Ascending aorta (tissue), 2 donors: Measurements from ENCODE around the gene DUOX1. TPM values are rescaled to one million over a fixed set of nuclear protein-coding genes. Genes with fewer than 3 reads are reported as not detected.

Experiments
- DNase-seq, 2 donors: peaks; one replicate each; pipeline ENCODE4 v3.0.0-alpha.2; 2019; ENCODE audit warnings: low spot score in 2 of 2
- H3K27ac ChIP-seq, 2 donors: fragments of 200-600 bp; sonication (generic); one replicate each; pipeline ENCODE4 v1.5.1; 2016 to 2017; ENCODE audit warnings: mild to moderate bottlenecking in 1 of 2
- H3K27me3 ChIP-seq: fragments of 200-600 bp; sonication (generic); one replicate; pipeline ENCODE4 v1.5.1; 2017
- H3K36me3 ChIP-seq, 2 donors: fragments of 200-600 bp; sonication (generic); one replicate each; pipeline ENCODE4 v1.5.1; 2016
- H3K4me1 ChIP-seq, 2 donors: fragments of 200-600 bp; sonication (generic); one replicate each; pipeline ENCODE4 v1.5.1; 2016 to 2017; ENCODE audit warnings: mild to moderate bottlenecking in 1 of 2
- H3K4me3 ChIP-seq, 2 donors: fragments of 200-600 bp; sonication (generic); one replicate each; pipeline ENCODE4 v1.5.1; 2016 to 2017; ENCODE audit warnings: mild to moderate bottlenecking in 1 of 2
- H3K9me3 ChIP-seq, 2 donors: fragments of 200-600 bp; sonication (generic); one replicate each; pipeline ENCODE4 v1.5.1; 2016
- CTCF ChIP-seq, 3 experiments: fragments of 200-600 bp in 2 of 3; fragments of 450-650 bp in 1 of 3; sonication (generic) in 2 of 3; IDR thresholded peaks; one replicate each; pipeline ENCODE4 v1.5.1; 2016 to 2019; ENCODE audit warnings: antibody characterized with exemption in 3 of 3, mild to moderate bottlenecking in 1 of 3, moderate library complexity in 1 of 3
- intact Hi-C: fragments of 100-400 bp; cut with DNase I; formaldehyde crosslinking; loops from one replicate; pipeline ENCODE4 v1.15.1; 2023
- total RNA-seq: library from RNA; depleted of rRNA; stranded (reverse); fragments of >200 nt; gene quantifications from one replicate; pipeline ENCODE4 v1.1.0, GENCODE V29; 2016

The DUOX1 gene
- total RNA-seq, 1 donor from 2014 or later: 2.7 TPM

- no peak overlapping the region for H3K27ac ChIP-seq
- peaks cover 0 to 4% of the 10 kb centered on the region in 2 donors for H3K4me1 ChIP-seq
- TF ChIP-seq CTCF (IDR thresholded peaks at IDR 0.05): no peak
- no peaks in the 10 kb centered on the region for H3K36me3 ChIP-seq
- H3K27me3 ChIP-seq: peaks cover 8% of the 10 kb centered on the region
- intact Hi-C loops: no loop called here
- no peak for DNase-seq
- no peaks in the 10 kb centered on the region for H3K9me3 ChIP-seq
- no peak overlapping the region for H3K4me3 ChIP-seq
Observed at GRCh38 chr15:45138814-45139765, 9.3 kb downstream of the DUOX1 start.

DNA sequence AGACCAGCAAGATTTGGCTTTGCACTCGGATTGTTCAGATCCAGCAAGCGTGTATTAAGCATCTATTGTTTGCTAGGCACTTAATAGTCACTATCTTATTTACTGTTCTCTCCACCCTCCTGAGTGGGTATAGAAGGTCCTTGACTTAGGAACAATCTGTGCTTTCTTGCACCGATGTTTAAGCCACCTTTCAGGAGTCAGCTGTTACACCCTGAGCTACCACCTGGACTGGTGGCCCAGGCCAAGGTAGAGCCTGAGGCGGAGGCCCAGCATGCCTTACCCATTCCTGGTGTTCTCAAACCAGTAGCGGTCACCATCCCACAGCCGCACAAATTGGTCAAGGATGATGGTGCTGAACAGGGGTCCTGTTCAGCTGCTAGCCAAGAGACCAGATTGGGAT lies 10.0 kb downstream of the DUOX1 start:
- H3K9me3 ChIP-seq: no peaks in the 10 kb centered on the region
- H3K4me1 ChIP-seq: peaks cover 0 to 4% of the 10 kb centered on the region in 2 donors
- peaks cover 7% of the 10 kb centered on the region for H3K27me3 ChIP-seq
- intact Hi-C loops: no loop called here
- no peak overlapping the region for H3K4me3 ChIP-seq
- no peak for DNase-seq
- no peak overlapping the region for H3K27ac ChIP-seq
- TF ChIP-seq CTCF (IDR thresholded peaks at IDR 0.05): no peak
- H3K36me3 ChIP-seq: no peaks in the 10 kb centered on the region

GRCh38 chr15:45140557-45141250 lies 10.9 kb downstream of the DUOX1 start:
- Histone ChIP-seq H3K4me3 (no peak overlapping the region), H3K27ac (no peak overlapping the region), H3K4me1 (no peaks in the 10 kb centered on the region), H3K27me3 (no peaks in the 10 kb centered on the region), H3K36me3 (no peaks in the 10 kb centered on the region), H3K9me3 (no peaks in the 10 kb centered on the region)
- no peak for TF ChIP-seq CTCF (IDR thresholded peaks at IDR 0.05)
- intact Hi-C loops: no loop called here
- no peak for DNase-seq

DNA sequence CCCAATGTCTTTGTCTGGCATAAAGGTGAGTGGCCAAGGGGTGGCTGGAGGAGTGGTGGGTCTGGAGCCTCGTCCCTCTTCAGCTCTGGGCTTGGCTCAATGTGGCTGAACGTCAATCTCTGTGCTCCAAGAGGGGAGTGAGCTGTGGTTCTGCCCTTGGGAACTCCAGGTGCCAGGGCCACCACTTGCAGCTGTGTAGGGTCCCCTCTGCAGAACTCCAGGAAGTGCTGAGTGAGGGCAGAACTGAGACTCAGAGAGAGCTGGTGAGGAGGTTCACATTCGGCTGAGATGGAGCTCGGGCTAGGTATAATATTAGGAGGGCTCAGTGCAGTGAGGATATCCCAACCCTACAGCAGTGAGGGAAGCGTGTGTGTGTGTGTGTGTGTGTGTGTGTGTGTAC lies 11.6 kb downstream of the DUOX1 start:
- H3K9me3 ChIP-seq: no peaks in the 10 kb centered on the region
- TF ChIP-seq CTCF (IDR thresholded peaks at IDR 0.05): no peak
- intact Hi-C loops: no loop called here
- no peak overlapping the region for H3K4me3 ChIP-seq
- H3K27ac ChIP-seq: no peak overlapping the region
- no peaks in the 10 kb centered on the region for H3K27me3 ChIP-seq
- H3K4me1 ChIP-seq: no peaks in the 10 kb centered on the region
- no peak for DNase-seq
- no peaks in the 10 kb centered on the region for H3K36me3 ChIP-seq

- H3K9me3 ChIP-seq: no peaks in the 10 kb centered on the region
- no peak for TF ChIP-seq CTCF (IDR thresholded peaks at IDR 0.05)
- H3K4me3 ChIP-seq: no peak overlapping the region
- no peak for DNase-seq
- no peaks in the 10 kb centered on the region for H3K27me3 ChIP-seq
- intact Hi-C loops: no loop called here
- no peaks in the 10 kb centered on the region for H3K4me1 ChIP-seq
- H3K27ac ChIP-seq: no peak overlapping the region
- no peaks in the 10 kb centered on the region for H3K36me3 ChIP-seq
Observed at GRCh38 chr15:45143056-45143455, 13.3 kb downstream of the DUOX1 start.
